DMS153 treated with DMSO at 0.1 percent for 48 hours (cell line): Measurements from ENCODE around the gene TICAM2.

Experiments used
- DNase-seq: peaks from one replicate; lab custom pipeline; 2025; ENCODE audit not compliant: unreplicated experiment; lab: John Stamatoyannopoulos, UW

The TICAM2 gene

DNA sequence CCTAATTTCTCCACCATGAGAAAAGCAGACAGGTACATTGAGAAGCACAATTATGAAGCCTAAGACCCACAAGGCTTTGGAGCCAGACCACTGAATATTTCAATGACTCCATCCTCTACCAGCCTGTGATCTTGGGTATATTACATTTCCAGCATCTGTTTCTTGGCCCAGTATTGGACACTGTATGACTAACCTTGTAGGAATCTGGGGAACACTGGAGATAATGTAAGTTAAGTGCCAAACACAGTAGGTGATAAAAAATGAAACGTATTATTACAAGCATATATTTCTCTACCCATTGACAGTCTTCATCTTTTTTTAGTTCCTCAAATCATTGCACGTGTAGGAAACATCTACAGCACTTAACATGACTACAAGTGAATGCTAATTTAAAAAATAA is 29.1 kb downstream of the TICAM2 start:
- DNase-seq, result no peak

DNA sequence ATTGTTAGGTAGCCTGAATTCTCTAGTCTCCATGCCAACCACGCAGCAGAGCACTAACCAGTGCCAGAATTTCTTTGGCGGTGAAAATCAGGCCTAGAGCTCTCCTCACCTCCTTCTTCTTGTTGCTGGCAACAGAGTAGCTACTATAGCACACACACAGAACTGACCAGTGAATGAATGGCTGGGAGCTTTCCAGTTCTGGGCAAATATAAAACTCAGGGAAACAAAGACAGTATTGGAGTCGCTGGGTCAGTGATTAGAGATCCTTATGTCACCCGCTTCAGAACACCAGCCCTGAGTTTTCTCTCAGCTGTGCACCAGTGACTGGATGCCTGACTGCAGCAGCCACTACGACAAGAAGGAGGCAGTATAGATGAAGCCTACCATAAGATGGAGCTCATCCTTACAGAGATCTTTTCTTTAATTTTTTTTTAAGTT is 30.8 kb downstream of the TICAM2 start:
- no peak for DNase-seq

DNA sequence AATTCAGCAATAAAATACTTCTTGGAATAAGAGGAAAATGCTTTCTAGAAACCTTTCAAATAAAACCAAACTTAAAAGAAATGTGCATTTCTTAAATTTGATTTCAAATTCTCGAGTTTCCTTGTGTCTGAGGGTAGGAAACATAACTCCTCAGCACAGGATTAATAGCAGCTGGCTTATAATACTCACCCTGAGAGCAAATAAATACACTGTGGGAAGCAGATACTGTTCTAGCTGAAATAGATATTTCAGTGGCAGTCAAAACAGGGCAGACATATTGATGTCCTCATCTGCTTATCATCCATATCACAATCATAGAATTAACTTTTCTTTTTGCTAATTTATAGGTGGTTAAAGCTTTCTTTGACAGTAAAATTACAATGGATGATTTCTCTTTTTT is 33.6 kb downstream of the TICAM2 start:
- DNase-seq, result no peak

DNA sequence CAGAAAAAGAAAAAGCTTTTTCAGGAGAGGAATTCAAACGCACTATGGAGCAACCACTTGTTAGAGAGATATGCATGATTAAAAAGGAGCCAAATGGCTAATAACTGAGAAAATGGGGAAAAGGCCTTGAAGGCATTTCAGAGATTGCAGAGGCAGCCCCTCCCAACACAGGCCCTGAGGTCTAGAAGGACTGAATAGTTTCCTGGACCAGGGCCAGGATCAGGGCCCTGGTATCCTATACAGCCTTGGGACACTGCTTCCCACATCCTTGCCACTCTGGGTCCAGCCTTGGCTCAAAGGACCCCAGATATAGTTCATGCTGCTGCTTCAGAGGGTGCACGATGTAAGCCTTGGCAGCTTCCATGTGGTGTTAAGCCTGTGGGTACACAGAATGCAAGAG is 37.0 kb downstream of the TICAM2 start:
- no peak for DNase-seq

DNA sequence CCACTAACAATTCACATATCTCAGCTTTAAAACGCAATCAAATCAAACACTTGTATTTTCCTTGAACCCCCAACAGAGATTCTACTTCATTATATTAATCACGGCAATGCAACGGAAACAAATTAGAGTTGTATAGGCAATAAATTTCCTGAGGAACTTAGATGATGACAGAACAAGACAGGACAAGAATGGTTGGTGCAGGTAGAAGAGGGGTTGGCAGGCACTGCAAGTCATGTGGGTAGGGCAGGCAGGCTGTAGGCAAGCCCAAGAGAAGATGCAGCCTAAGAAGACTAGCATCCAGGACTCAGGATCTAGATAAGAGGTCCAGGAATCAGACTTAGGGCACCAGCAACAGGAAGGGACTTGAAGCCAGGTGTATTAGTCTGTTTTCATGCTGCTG is 41.1 kb downstream of the TICAM2 start:
- no peak for DNase-seq

DNA sequence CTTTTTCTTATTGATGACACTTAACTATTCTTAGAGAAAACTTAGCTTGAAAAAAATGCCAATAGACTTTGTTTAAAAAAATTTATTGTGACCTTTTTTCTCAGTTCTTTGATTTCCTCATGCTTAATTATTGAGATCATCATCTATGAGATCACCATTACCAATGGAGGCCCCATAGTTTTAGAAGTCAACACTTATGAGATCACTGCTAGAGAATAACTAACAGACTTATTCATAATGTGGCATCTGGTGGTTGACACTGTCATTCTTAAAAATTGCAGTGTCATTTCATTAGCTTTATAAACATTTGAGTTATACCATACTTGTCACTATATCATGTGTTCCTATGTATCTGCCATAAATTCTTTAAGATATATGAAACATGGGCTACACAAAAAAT is 42.8 kb downstream of the TICAM2 start:
- DNase-seq, result no peak

DNA sequence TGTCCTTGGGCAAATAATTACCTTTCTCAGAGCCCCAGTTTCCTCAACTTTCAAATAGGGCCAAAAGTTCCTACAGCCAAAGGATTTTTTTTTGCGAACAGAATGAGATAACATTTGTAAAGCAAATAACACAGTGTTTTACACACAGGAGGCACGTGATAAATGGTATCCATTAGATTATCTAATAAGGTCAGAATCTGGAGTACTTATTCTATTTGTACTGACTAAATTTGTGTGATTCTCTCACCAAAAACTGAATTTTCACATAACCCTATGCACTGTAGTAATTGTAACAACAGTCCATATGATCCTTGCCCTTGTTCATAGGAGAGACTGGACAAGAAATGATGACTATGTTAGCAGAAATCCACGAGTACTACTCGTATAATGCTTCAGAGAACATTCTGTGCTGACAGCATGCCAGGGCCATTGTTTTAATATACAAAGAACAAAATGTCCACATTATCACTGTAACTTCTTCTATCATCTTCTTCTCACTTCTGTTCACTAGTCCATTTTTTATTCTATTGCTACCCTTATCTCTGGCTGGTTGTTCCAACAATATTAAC is 43.8 kb downstream of the TICAM2 start:
- no peak for DNase-seq

DNA sequence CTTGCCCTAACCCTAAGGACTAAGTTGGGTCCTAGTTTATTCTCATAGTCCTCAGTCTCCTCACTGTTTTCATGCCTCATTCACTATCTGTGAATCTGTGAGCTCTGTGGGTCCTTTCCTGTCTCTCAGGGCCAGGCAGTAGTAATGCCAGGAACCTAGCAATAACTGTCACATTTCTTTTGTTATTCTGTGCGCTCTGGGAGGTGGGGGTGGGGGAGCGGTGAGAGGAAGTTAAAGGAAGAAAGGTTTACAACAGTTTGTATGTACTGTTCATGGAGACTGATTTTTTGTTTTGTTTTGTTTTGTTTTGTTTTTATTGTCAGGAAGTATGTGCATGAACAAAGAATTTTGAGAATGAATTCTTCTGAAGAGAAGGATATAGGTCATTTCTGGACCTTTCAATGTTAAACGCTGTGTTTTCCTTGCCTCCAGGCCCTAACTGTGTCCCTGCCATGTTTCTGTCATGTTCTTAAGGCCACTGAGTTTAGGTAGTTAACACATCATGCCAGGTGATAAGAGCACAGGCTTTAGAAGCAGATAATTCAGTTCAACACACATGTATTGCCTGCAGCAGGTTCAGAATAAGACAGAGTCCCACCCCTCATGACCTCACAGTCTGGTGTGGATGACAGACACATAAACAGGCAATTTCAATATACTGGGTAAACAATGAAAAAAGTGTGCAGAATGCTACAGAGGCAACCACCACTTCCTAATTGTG is 44.5 kb downstream of the TICAM2 start:
- no peak for DNase-seq

DNA sequence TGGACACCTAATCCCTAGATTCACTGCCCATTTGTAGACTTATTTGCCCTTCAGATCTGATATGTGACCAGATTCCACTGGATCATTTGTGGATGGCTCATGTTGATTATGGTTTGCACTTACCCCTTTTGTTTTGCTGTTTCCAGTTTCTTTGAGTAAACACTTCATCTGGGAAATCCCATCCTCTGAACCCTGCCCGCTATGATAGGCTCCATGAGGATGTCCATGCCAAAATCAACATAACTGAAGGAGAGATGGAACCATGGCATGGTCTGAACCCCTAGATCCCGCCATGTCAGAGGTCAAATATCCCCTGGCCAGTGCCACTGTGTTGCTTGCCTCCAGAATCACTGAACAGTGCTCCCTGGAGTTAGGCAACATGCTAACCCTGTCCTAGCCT is 46.0 kb downstream of the TICAM2 start:
- no peak for DNase-seq

DNA sequence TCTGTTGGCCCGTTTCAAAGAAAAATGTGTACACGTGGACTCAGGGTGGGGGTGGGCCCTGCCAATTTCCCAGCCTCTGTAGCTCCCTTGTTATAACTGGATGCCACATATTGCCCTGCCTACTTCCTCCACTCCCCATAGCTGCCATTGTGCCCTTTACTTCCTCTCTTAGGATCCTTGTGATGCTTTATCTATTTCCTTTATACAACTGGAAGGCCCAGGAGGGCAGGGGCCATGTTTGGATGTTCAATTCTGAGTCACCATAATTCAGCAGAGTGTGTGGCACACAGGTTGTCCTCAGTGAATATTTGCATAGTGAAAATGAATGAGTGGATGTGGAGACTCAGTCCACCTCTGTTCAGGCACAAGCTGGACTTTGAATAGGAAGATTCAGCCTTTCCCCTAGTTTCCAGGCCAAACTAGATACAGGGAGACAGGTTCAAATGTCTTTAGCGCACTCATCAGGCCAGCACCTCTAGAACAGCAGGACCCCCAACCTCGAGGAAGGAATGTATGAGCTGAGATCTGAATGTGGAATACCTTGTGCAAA is 47.1 kb downstream of the TICAM2 start:
- no peak for DNase-seq

DNA sequence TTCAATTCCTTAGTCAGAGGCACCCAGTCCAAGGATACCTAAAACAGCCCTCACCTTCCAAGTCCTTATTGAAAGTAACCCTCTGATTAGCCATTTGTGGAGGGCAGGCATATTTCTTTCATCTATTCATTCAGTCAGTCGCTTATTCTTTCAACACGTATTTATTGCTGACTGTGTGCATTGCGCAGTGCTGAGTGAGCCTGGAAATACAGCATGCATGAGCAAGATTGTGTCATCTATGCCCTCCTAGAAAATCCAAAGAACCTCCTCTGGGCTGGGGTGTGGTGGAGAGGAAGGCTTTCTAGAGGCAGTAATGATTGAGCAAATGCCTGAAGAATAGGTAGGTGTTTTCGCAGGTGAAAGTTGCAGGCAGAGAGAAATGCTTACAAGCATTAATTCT is 49.2 kb downstream of the TICAM2 start:
- no peak for DNase-seq

DNA sequence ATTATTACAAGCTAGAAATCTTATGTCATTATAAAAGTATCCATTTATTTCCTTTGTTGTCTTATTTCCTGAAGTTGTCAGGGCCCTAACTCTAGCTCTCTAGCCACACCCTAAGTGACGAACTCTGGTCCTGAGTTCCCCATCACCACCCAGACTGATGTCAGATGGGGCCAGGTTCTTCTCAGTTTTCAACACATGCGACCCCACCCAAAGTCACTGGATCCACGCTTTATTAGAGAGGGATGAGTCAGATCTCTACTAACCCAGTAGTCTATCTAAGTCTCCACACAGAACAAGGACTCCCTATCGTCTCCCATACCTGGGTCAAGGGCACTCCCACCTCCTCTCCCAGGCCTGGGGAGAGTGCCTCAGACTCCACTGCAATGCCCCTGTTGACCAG is 50.9 kb downstream of the TICAM2 start:
- no peak for DNase-seq

DNA sequence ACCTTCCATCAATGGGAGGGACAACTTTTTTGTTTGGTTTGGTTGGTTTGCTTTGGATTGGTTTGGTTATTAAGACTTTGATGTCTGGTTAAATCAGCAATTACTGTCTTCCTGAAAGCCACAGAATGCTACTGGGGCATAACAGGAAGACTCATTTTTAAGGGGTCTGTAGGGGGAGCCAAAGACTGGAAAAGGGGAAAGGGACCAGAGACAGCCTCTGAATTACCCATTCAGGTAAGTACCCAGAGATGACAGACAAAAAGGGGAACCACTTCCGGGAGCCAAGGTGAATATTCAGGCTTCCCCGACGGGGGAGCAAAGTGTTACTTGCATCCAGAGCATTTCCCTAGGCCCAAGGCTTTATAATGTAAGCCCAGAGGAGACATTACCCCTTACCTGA is 53.1 kb downstream of the TICAM2 start:
- DNase-seq, result no peak

DNA sequence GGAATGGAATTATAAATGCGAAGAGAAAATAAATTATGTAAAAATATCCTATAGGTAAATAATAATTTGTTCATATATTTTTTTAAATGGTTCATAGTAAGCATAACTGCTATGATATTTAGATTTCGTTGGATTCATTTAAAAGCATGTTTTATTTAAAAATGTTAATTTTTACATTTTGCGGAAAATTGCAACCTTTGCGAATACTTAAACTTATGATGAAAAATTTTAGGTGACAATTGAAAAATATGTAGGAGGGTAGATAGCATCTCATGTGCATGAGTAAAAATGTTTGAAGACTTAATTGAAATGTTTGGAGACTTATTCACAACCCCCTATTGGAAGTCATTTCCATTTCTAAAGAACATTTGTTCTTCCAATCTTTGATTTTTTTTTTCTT is 53.6 kb downstream of the TICAM2 start:
- no peak for DNase-seq

DNA sequence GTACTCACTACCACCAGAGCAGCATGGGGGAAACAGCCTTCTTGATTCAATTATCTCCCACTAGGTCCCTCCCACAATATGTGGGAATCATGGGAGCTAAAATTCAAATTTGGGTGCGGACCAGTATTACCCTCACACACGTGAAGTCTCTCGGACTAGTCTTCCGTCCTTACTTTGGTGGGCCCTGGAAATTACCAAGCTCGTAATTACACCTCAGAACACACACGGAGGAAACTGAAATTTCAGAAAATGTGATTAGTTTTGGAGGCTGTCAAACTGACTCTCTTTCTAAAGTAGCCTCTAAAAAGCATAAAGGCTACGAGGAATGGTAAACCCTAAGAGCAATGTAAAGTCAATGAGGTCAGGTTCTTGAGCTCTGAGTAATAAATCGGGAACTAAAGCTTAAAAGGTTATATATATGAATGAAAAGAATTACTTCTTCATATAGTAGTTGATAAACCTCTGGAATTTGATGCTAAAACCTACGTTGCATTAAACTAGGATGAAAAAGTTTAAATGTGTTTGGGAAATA is 56.9 kb downstream of the TICAM2 start:
- DNase-seq, result no peak

DNA sequence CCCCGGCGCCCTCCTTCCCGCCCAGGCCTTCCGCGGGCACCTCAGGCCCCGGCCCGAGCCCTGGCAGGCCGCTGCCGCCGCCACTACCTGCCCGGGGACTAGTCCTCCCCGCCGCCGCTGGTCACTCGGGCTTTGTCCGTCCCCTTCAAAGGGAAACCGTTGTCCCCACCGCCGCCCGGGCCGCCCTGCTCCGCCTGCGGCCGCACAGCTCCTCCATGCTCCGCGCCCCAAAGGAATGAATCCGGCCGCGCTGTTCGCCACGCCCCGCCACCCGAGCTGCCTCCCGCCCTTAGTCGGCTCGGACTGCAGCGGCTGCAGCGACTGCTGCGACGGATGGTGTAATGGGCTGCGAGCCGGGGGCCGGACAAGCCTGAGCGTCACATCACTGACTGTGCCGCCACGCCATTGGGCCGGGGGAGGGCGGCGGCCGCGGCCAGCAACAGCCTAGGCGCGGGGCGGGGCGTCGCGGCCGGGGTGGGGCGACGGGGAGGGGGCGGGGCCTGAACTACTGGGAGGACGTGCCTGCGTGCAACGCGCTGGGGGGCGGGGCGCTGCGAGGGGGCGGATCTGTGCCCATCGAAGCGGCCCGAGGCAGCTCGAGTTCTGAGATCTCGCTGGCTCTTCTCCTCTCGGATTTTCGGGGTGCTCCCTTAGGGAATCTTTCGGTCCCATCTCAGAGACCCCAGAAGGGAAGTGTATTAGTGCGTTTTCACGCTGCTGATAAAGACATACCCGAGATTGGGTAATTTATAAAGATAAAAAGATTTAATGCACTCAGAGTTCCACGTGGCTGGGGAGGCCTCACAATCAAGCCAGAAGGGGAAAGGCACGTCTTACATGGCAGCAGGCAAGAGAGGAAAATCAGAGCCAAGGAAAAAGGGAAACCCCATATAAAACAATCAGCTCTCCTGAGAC is 57.6 kb downstream of the TICAM2 start, which contains the start of gene FEM1C:
TSS of gene FEM1C (minus strand) at position 340 of the 915 bp plus-strand sequence. CDS start 1,282 bp downstream, outside the sequence.
- DNase-seq, result peak; percentile 40

DNA sequence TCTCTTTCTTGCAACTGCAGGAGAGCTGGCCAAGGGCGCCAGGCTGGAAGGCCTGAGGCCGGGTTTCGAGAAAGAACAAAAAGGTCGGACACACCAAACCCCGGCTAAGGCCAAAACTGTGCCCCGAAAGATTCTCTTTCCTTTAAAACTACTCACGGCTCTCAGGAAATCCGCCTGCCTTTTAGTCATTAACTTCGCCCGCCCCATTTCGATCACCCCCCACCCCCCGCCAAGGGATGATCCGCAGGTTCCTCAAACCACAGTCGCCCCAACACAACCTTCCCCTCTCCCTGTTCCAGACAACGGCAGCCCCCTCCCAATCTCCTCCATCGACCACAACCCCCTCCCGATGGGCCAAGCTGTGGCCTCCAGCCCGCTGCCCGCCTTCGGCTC is 58.2 kb downstream of the TICAM2 start:
- no peak for DNase-seq

DNA sequence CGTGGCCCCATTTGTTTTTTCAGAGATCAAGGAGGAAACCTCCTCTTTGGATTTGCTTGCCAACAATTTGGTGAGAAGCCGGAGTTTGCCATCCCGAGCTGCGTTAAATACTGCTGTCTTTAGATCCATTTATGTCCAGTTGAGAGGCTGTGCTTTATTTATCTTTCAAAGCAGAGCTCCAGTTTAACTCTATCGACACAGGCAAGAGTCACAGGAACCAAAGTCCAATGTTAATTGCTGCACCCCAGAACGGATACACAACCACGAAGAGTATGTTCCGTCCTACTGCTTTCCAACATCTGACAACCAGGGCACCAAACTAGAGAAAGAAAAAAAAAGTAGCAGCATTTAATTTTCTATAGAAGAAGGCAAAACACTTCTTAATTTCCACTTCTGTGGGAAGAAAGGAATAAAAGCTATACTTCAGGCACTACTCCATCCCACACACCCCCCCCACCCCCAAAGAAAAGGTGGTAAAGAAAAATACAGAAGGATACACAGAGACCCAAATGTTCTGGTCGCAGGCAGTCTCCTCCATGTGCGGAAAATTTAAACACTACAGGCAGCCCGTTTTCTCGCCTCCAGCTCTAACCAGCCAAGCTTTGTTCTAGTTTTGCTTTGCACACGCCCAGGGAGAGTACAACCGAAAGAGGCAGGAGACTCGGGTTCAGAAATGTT is 58.8 kb downstream of the TICAM2 start:
- no peak for DNase-seq

DNA sequence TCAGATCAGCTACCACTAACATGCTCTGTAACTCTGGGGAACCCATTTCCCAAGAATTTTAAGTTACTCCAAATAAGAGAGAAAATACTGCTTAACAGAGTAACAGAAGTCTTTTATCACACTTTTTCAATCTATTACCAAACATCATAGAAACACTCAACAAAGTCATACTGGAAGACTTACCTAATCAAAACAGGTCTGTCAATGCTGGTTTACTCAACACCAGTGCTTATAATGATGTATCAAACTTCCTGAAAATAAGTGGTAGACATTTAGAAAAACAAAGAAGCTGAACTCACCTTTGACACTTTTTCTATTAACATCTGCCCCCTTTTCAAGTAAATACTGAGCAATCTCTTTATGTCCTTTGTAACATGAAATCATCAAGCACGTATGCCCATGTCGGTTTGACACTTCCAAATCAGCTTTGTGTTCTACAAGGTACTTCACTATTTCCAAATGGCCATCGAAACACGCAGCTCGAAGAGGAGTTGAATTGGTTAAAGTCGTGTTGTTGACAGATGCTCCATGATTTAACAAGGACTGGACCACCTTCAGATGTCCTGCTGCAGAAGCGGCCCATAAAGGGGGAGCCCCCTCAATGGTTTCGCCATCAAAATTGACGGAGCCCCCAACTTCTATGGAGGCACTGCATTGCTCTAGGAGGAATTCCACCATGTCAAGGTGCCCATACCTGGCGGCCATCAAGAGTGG is 59.5 kb downstream of the TICAM2 start:
- no peak for DNase-seq

DNA sequence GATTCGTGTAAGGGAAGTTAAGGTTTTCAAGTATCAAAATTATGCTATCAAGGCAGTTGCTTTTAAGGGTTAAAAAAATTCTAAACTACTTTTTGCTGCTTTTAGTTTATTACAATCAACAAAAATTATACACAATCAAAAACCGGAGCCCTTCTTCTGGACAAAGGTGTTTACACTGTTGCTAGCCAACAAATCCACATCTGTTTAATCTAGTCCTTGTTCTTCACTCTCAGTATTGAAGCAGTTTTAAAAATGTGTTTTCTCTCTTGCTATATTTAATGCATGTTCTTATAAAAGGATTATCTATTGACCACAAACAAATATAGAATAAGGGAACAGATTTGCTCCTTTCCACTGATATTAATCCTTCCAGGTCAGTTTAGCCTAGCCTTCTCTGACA is 60.2 kb downstream of the TICAM2 start:
- no peak for DNase-seq
